WI38 (cell line): ENCODE results near the gene MRTFB.

Source experiments
- H3K4me3 ChIP-seq: 2 replicates; pipeline ENCODE4 v1.5.1; 2011; ENCODE audit warnings: low read depth, mild to moderate bottlenecking, control low read depth, low read length
- TF ChIP-seq, protein P1 (sequence below): IDR thresholded peaks from 2 replicates; pipeline ENCODE4 v1.5.1; 2012; ENCODE audit warnings: low read depth, mild to moderate bottlenecking, control low read depth, low read length

Gene MRTFB

DNA sequence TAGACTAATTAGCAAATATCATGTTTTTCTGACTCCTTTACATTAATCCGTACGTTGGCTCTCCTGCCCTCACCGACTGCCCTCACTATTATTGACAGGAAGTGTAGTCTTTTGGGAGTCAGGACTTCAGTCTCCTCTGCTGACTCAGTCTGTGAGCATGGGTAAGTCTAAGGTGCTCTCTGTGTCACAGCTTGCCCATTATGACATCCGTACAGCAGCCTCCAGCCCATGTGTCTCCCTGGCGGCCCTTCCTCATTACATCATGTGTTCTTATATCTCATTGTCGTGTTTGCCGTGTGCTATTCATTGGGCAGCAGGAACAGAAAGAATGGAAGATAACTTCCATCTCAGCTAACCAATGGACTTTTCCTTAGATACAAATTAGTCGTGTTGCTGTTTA, 77.5 kb downstream of the MRTFB start:
- H3K4me3 ChIP-seq = no peak overlapping the region
- TF ChIP-seq, protein P1, sequence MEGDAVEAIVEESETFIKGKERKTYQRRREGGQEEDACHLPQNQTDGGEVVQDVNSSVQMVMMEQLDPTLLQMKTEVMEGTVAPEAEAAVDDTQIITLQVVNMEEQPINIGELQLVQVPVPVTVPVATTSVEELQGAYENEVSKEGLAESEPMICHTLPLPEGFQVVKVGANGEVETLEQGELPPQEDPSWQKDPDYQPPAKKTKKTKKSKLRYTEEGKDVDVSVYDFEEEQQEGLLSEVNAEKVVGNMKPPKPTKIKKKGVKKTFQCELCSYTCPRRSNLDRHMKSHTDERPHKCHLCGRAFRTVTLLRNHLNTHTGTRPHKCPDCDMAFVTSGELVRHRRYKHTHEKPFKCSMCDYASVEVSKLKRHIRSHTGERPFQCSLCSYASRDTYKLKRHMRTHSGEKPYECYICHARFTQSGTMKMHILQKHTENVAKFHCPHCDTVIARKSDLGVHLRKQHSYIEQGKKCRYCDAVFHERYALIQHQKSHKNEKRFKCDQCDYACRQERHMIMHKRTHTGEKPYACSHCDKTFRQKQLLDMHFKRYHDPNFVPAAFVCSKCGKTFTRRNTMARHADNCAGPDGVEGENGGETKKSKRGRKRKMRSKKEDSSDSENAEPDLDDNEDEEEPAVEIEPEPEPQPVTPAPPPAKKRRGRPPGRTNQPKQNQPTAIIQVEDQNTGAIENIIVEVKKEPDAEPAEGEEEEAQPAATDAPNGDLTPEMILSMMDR = no peak

GRCh38 chr16:14150796-14151195, 79.7 kb downstream of the MRTFB start:
- H3K4me3 ChIP-seq = no peak overlapping the region
- TF ChIP-seq, protein P1 = no peak

DNA sequence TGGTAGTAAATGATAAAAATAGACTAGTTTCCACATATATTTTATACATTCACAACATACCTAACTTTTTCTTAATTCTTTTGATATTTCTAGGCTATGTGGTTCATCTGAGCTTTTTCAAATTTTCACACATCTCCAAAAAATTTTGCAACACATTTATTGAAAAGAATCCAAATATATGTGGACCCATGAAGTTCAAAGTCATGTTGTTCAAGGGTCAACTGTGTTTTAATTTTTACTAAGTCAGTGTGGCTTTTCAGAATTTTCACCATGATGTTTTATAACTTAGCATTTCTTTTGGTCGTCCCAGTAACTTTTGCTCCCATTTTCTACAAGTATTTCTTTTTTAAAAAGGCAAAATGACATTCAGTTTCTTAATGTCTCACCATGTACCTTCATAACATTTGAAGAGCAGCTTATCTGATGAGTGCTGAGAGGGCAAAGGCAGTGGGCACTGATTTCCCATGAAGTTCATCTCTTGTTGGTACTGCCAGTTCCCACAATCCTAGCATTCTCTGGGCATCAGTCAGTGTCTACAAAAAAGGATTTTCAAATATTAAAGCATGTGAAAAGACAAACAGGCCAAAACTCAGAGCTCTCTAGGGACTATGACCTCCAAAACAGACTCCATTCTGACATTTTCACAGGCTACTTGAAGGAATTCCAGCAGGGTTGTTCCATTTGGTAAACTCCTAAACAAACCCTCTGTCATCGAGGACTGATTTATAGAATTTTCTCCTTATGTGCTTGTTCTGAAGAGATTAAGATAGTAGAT, 80.3 kb downstream of the MRTFB start:
- no peak overlapping the region for H3K4me3 ChIP-seq
- TF ChIP-seq, protein P1 = no peak

- H3K4me3 ChIP-seq = no peak overlapping the region
- TF ChIP-seq, protein P1 = no peak
These were observed 84.6 kb downstream of the MRTFB start for GRCh38 chr16:14155572-14156190.

GRCh38 chr16:14164916-14165662, 94.0 kb downstream of the MRTFB start:
- H3K4me3 ChIP-seq = no peak overlapping the region
- TF ChIP-seq, protein P1 = no peak

- TF ChIP-seq, protein P1 = no peak
- H3K4me3 ChIP-seq = no peak overlapping the region
These were observed 97.0 kb downstream of the MRTFB start for GRCh38 chr16:14168146-14168545.

DNA sequence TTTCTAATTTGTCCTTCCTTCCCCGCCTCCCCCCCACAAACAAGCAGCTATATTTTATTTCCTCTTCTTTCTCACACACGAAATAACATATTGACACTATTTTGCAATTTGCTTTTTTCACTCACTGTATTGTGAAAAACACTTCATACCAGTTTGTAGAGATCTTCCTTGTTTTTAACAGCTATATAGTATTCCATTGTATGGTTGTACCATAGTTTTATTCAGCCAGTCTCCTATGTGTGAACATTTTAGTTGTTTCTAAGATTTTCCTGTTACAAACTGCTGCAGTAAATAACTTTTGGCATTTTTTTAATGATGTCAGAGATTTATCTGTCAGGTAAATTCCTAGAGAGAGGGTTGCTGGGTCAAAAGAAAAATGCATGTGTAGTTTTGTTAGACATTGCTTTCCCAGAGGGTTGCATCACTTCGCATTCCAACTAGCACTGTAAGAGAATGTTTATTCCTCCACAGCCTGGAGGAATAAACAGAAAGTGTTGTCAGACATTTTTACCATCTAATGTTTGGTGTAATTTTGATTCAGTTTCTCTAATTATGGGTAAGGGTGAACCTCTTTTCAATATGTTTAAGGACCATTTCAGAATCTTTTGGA, 101.2 kb downstream of the MRTFB start:
- TF ChIP-seq, protein P1 = no peak
- no peak overlapping the region for H3K4me3 ChIP-seq
